Karpas-422 (cell line): ENCODE data around the gene ZCCHC9. TPM values are rescaled to one million over a fixed set of nuclear protein-coding genes. Genes with fewer than 3 reads are reported as not detected.
A peak's percentile ranks its signal among the peaks of the same experiment; 100 is the strongest.
"Not testable (repeated sequence)": the region's sequence is repeated elsewhere in the genome, so short reads cannot be mapped to it uniquely, and the experiment has no call there.

Source experiments
- DNase-seq: peaks from one replicate; pipeline ENCODE4 v3.0.0-alpha.2; 2015
- H2AFZ ChIP-seq: fragments of 200-600 bp; sonication (generic); 2 replicates; pipeline ENCODE4 v1.6.1; 2014; ENCODE audit warnings: antibody characterized with exemption, low read length, mixed read lengths
- H3K27ac ChIP-seq: fragments of 200-600 bp; sonication (generic); 2 replicates; pipeline ENCODE4 v1.5.1; 2014; ENCODE audit warnings: mild to moderate bottlenecking, low read length, moderate library complexity
- H3K27me3 ChIP-seq: fragments of 200-600 bp; sonication (generic); 2 replicates; pipeline ENCODE4 v1.6.1; 2014; ENCODE audit warnings: low read length, mixed read lengths
- H3K36me3 ChIP-seq: fragments of 200-600 bp; sonication (generic); 2 replicates; pipeline ENCODE4 v1.6.1; 2014; ENCODE audit warnings: low read length, mixed read lengths; ENCODE audit not compliant: insufficient read depth
- H3K4me1 ChIP-seq: fragments of 200-600 bp; sonication (generic); 2 replicates; pipeline ENCODE4 v1.6.1; 2014; ENCODE audit warnings: mild to moderate bottlenecking, low read length, mixed read lengths
- H3K4me2 ChIP-seq: fragments of 200-600 bp; sonication (generic); 2 replicates; pipeline ENCODE4 v1.6.1; 2014; ENCODE audit warnings: low read length, low read depth, mild to moderate bottlenecking; ENCODE audit not compliant: poor library complexity, severe bottlenecking
- H3K4me3 ChIP-seq: fragments of 200-600 bp; sonication (generic); 2 replicates; pipeline ENCODE4 v1.5.1; 2014; ENCODE audit warnings: mild to moderate bottlenecking, antibody characterized with exemption, low read length, mixed read lengths
- H3K79me2 ChIP-seq: fragments of 200-600 bp; sonication (generic); 2 replicates; pipeline ENCODE4 v1.6.1; 2014; ENCODE audit warnings: mild to moderate bottlenecking, low read length, mixed read lengths
- H3K9ac ChIP-seq: fragments of 200-600 bp; sonication (generic); 2 replicates; pipeline ENCODE4 v1.6.0; 2014; ENCODE audit warnings: low read length
- H3K9me2 ChIP-seq: fragments of 200-600 bp; sonication (generic), shearing (Covaris generic); replicated peaks from 2 replicates; pipeline ENCODE4 v1.6.0; 2014; ENCODE audit warnings: mild to moderate bottlenecking, low read length, moderate library complexity; ENCODE audit not compliant: insufficient read depth
- H3K9me3 ChIP-seq: fragments of 300-700, 200-600 bp; sonication (generic); 2 replicates; pipeline ENCODE4 v1.6.1; 2014; ENCODE audit warnings: low read length, mixed read lengths
- H4K20me1 ChIP-seq: fragments of 200-600 bp; sonication (generic); 2 replicates; pipeline ENCODE4 v1.6.1; 2014; ENCODE audit warnings: mild to moderate bottlenecking, antibody characterized with exemption, low read length, low read depth; ENCODE audit not compliant: insufficient read depth
- total RNA-seq: library from RNA; depleted of rRNA; stranded (reverse); fragments of >200 nt; shearing (Covaris generic); gene quantifications from 2 replicates; pipeline ENCODE4 v1.2.3, GENCODE V29; 2014; ENCODE audit warnings: low replicate concordance

ZCCHC9 gene
- total RNA-seq, 1 experiment from 2014 or later: 48.0 TPM

- no peaks in the 10 kb centered on the region for H3K9me3 ChIP-seq
Measured at GRCh38 chr5:81334304-81335061, 33.1 kb downstream of the ZCCHC9 start.

DNA sequence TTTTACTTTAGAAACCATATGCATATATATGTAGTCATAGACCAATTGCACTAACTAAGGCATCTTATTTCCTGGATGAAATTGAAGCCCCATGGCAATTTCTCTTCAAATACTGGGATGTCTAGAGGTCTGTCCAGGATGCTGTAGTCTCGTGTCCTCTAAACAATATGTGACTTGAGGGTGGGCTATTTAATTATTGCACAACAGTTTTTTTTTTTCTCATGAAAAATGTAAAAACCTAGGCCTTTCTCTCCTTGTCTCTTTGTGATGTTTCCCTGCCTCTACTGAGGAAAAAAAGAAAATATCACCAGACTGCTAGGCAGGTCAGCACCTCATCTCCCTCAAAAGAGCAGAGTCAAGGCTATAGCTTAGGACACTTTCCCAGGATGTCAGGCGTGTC is 34.6 kb downstream of the ZCCHC9 start:
- H3K9me2 ChIP-seq: no peaks in the 10 kb centered on the region
- no peak overlapping the region for H2AFZ ChIP-seq
- no peaks in the 10 kb centered on the region for H3K36me3 ChIP-seq
- no peaks in the 10 kb centered on the region for H3K79me2 ChIP-seq
- H3K9me3 ChIP-seq: no peaks in the 10 kb centered on the region
- DNase-seq: no peak
- H4K20me1 ChIP-seq: no peaks in the 10 kb centered on the region
- no peak overlapping the region for H3K4me3 ChIP-seq
- H3K27ac ChIP-seq: no peak overlapping the region
- no peak overlapping the region for H3K9ac ChIP-seq
- H3K27me3 ChIP-seq: no peaks in the 10 kb centered on the region
- H3K4me2 ChIP-seq: no peak overlapping the region
- no peaks in the 10 kb centered on the region for H3K4me1 ChIP-seq

More at GRCh38 chr5:81334304-81335061, 33.1 kb downstream of the ZCCHC9 start:
- no peak overlapping the region for H3K27ac ChIP-seq
- H3K36me3 ChIP-seq: no peaks in the 10 kb centered on the region
- H3K4me2 ChIP-seq: peak overlapping the region; percentile 12
- no peaks in the 10 kb centered on the region for H3K79me2 ChIP-seq
- H3K4me3 ChIP-seq: no peak overlapping the region
- H3K9me2 ChIP-seq: no peaks in the 10 kb centered on the region
- no peak overlapping the region for H3K9ac ChIP-seq
- H2AFZ ChIP-seq: no peak overlapping the region
- H4K20me1 ChIP-seq: no peaks in the 10 kb centered on the region
- H3K27me3 ChIP-seq: no peaks in the 10 kb centered on the region
- DNase-seq: peak; percentile 53
- no peaks in the 10 kb centered on the region for H3K4me1 ChIP-seq

DNA sequence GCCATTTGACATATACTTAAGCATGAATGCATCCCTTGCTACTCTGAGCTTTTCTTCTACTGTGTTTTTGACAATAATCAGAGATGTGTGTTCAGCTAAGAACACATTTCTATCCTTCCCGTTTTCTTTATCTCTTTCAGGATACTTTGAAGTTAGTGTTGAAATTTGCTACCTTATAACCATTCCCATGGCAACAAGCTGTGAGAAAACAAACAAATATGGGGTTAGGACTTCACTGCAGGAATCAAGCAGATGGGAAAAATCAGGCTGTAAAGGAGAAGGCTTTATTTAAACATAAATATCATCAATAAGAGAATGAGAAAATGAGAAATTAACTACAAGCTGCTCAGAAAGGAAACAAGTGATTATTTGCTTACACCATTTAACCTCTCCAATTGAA is 35.2 kb downstream of the ZCCHC9 start:
- Histone ChIP-seq H3K4me3 (no peak overlapping the region), H3K36me3 (no peaks in the 10 kb centered on the region), H3K27me3 (no peaks in the 10 kb centered on the region), H3K9me2 (no peaks in the 10 kb centered on the region), H3K27ac (no peak overlapping the region), H3K9me3 (no peaks in the 10 kb centered on the region), H3K79me2 (no peaks in the 10 kb centered on the region), H2AFZ (no peak overlapping the region), H3K4me2 (no peak overlapping the region), H3K4me1 (no peaks in the 10 kb centered on the region), H3K9ac (no peak overlapping the region), H4K20me1 (no peaks in the 10 kb centered on the region)
- no peak for DNase-seq

GRCh38 chr5:81337803-81338202 is 36.4 kb downstream of the ZCCHC9 start:
- Histone ChIP-seq H3K27ac (no peak overlapping the region), H3K9ac (no peak overlapping the region), H3K27me3 (no peaks in the 10 kb centered on the region), H2AFZ (no peak overlapping the region), H3K4me3 (no peak overlapping the region), H3K9me3 (no peaks in the 10 kb centered on the region), H3K79me2 (no peaks in the 10 kb centered on the region), H3K4me2 (no peak overlapping the region), H3K36me3 (no peaks in the 10 kb centered on the region), H3K4me1 (no peaks in the 10 kb centered on the region), H3K9me2 (no peaks in the 10 kb centered on the region), H4K20me1 (no peaks in the 10 kb centered on the region)
- no peak for DNase-seq

- DNase-seq, H3K27ac ChIP-seq, H3K79me2 ChIP-seq, H3K9me2 ChIP-seq, H3K4me1 ChIP-seq, H3K36me3 ChIP-seq, H2AFZ ChIP-seq, H4K20me1 ChIP-seq, H3K9me3 ChIP-seq, H3K4me3 ChIP-seq, H3K4me2 ChIP-seq, H3K27me3 ChIP-seq, H3K9ac ChIP-seq: not testable (repeated sequence)
Measured at GRCh38 chr5:81338213-81338612, 36.8 kb downstream of the ZCCHC9 start.

DNA sequence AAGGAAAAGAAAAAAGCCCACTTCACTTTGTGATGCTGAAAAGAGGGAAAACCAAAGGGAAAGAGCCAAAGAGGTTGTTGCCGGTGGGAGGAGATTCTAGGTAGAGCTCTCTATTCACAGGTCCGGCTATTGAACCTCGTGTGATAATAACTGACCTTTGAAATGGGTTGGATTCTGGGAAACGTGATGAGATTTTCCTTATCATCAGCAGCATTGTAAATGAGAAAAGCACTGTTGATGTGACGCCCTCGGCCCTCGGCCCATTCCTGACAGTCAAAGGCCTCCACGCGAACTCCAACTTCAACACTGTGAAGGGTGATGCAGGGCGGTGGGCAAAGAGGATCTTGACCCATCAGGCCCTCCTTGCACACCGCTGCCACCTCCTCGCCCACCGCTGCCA is 43.3 kb downstream of the ZCCHC9 start:
- H3K36me3 ChIP-seq: no peaks in the 10 kb centered on the region
- H3K27me3 ChIP-seq: no peaks in the 10 kb centered on the region
- no peak overlapping the region for H3K9ac ChIP-seq
- H3K9me3 ChIP-seq: no peaks in the 10 kb centered on the region
- DNase-seq: no peak
- no peaks in the 10 kb centered on the region for H3K9me2 ChIP-seq
- H4K20me1 ChIP-seq: no peaks in the 10 kb centered on the region
- H3K79me2 ChIP-seq: no peaks in the 10 kb centered on the region
- no peaks in the 10 kb centered on the region for H3K4me1 ChIP-seq
- no peak overlapping the region for H3K27ac ChIP-seq
- no peak overlapping the region for H3K4me3 ChIP-seq
- no peak overlapping the region for H2AFZ ChIP-seq
- H3K4me2 ChIP-seq: no peak overlapping the region

DNA sequence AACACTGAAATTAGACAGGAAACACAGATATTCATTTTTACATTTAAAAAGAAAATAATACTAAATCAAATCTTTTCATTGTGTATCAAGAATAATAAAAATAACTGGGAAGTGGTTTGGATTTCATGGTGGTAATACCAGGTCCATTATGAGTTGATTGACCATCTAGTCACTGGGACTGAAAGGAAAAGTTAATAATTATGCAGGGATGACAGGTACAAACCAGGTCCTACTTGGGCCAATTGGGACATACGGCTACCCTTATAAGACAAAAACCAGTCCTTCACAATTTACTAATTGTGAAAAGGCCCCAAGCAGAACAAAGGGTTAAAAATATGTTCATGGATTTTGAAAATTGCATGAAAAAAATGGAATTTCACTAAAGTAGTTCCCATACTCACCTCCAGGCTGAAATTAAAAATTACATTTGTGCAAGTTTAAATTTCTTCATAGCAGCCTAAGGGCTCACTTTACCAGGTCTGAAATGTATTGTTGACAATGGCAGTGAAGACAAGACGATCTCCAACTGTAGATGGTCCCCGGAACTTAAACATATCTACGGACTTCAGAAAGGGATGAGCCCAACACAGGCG is 44.1 kb downstream of the ZCCHC9 start:
- Histone ChIP-seq H3K27me3 (no peaks in the 10 kb centered on the region), H3K36me3 (no peaks in the 10 kb centered on the region), H3K4me2 (no peak overlapping the region), H3K79me2 (no peaks in the 10 kb centered on the region), H4K20me1 (no peaks in the 10 kb centered on the region), H3K9me3 (no peaks in the 10 kb centered on the region), H3K4me3 (no peak overlapping the region), H3K4me1 (no peaks in the 10 kb centered on the region), H3K27ac (no peak overlapping the region), H3K9me2 (no peaks in the 10 kb centered on the region), H3K9ac (no peak overlapping the region), H2AFZ (no peak overlapping the region)
- DNase-seq: no peak

- no peaks in the 10 kb centered on the region for H3K27me3 ChIP-seq
- no peak overlapping the region for H3K9ac ChIP-seq
- no peak overlapping the region for H3K4me3 ChIP-seq
- H4K20me1 ChIP-seq: no peaks in the 10 kb centered on the region
- H3K4me1 ChIP-seq: no peaks in the 10 kb centered on the region
- H3K4me2 ChIP-seq: no peak overlapping the region
- no peaks in the 10 kb centered on the region for H3K9me2 ChIP-seq
- DNase-seq: no peak
- no peaks in the 10 kb centered on the region for H3K79me2 ChIP-seq
- no peak overlapping the region for H3K27ac ChIP-seq
- H3K9me3 ChIP-seq: no peaks in the 10 kb centered on the region
- no peaks in the 10 kb centered on the region for H3K36me3 ChIP-seq
- H2AFZ ChIP-seq: no peak overlapping the region
Measured at GRCh38 chr5:81349161-81349560, 47.8 kb downstream of the ZCCHC9 start.
